ENCODE measurements around the gene INPP5D.

Gene INPP5D

GRCh38 chr2:233140077-233140585 is 80.0 kb downstream of the INPP5D start:
- Histone ChIP-seq H3K9ac (ENCODE audit: low read depth, low read length) (peak overlapping the region; percentile 68), H3K27me3 (ENCODE audit: insufficient read depth, low read length) (no peaks in the 10 kb centered on the region), H3K9me3 (ENCODE audit: insufficient read depth, low read depth, low read length) (peaks cover 6% of the 10 kb centered on the region; the same call in 1 of the 2 replicates), H3K36me3 (ENCODE audit: insufficient read depth, low read length) (no peaks in the 10 kb centered on the region), H3K4me1 (ENCODE audit: insufficient read depth, low read length) (peaks cover 37% of the 10 kb centered on the region), H3K4me3 (ENCODE audit: low read length) (peak overlapping the region; percentile 19), H3K27ac (ENCODE audit: low read depth, low read length) (peak overlapping the region; percentile 88)
- 63% methylated on average over 4 of the region's 5 CpGs for WGBS

- H3K4me3 ChIP-seq (ENCODE audit: low read length) = peak overlapping the region; percentile 1; the same call in 1 of the 2 replicates
- no peak overlapping the region for H3K9ac ChIP-seq (ENCODE audit: low read depth, low read length)
- peak overlapping the region; percentile 88 for H3K27ac ChIP-seq (ENCODE audit: low read depth, low read length)
- no peaks in the 10 kb centered on the region for H3K36me3 ChIP-seq (ENCODE audit: insufficient read depth, low read length)
- 50% methylated on average over 7 of the region's 7 CpGs for WGBS
- no peaks in the 10 kb centered on the region for H3K27me3 ChIP-seq (ENCODE audit: insufficient read depth, low read length)
- peaks cover 37% of the 10 kb centered on the region for H3K4me1 ChIP-seq (ENCODE audit: insufficient read depth, low read length)
- H3K9me3 ChIP-seq (ENCODE audit: insufficient read depth, low read depth, low read length) = 0 out of 2 replicates have a peak, but pooled peaks cover 1% of the 10 kb centered on the region
Measured at GRCh38 chr2:233140978-233141377, 80.8 kb downstream of the INPP5D start.

- no peak overlapping the region for H3K27ac ChIP-seq (ENCODE audit: low read depth, low read length)
- WGBS = 72% methylated on average over 4 of the region's 4 CpGs
- H3K9me3 ChIP-seq (ENCODE audit: insufficient read depth, low read depth, low read length) = no peaks in the 10 kb centered on the region
- H3K27me3 ChIP-seq (ENCODE audit: insufficient read depth, low read length) = no peaks in the 10 kb centered on the region
- H3K4me1 ChIP-seq (ENCODE audit: insufficient read depth, low read length) = peaks cover 37% of the 10 kb centered on the region
- H3K9ac ChIP-seq (ENCODE audit: low read depth, low read length) = no peak overlapping the region
- no peak overlapping the region for H3K4me3 ChIP-seq (ENCODE audit: low read length)
- no peaks in the 10 kb centered on the region for H3K36me3 ChIP-seq (ENCODE audit: insufficient read depth, low read length)
Measured at GRCh38 chr2:233141901-233142300, 81.8 kb downstream of the INPP5D start.

- Histone ChIP-seq H3K27ac (ENCODE audit: low read depth, low read length) (no peak overlapping the region), H3K36me3 (ENCODE audit: insufficient read depth, low read length) (peaks cover 2% of the 10 kb centered on the region; the same call in 1 of the 2 replicates), H3K4me3 (ENCODE audit: low read length) (no peak overlapping the region), H3K9me3 (ENCODE audit: insufficient read depth, low read depth, low read length) (no peaks in the 10 kb centered on the region), H3K4me1 (ENCODE audit: insufficient read depth, low read length) (peaks cover 37% of the 10 kb centered on the region), H3K27me3 (ENCODE audit: insufficient read depth, low read length) (no peaks in the 10 kb centered on the region), H3K9ac (ENCODE audit: low read depth, low read length) (no peak overlapping the region)
- WGBS = 79% methylated on average over 6 of the region's 6 CpGs
Measured at GRCh38 chr2:233142355-233142897, 82.3 kb downstream of the INPP5D start.

GRCh38 chr2:233143700-233144331 is 83.7 kb downstream of the INPP5D start:
- Histone ChIP-seq H3K9ac (ENCODE audit: low read depth, low read length) (no peak overlapping the region), H3K27ac (ENCODE audit: low read depth, low read length) (no peak overlapping the region), H3K9me3 (ENCODE audit: insufficient read depth, low read depth, low read length) (no peaks in the 10 kb centered on the region), H3K36me3 (ENCODE audit: insufficient read depth, low read length) (peaks cover 4% of the 10 kb centered on the region; the same call in 1 of the 2 replicates), H3K4me3 (ENCODE audit: low read length) (no peak overlapping the region), H3K4me1 (ENCODE audit: insufficient read depth, low read length) (peaks cover 32% of the 10 kb centered on the region), H3K27me3 (ENCODE audit: insufficient read depth, low read length) (no peaks in the 10 kb centered on the region)
- 93% methylated on average over 3 of the region's 3 CpGs for WGBS

GRCh38 chr2:233145726-233146125 is 85.6 kb downstream of the INPP5D start:
- H3K9ac ChIP-seq (ENCODE audit: low read depth, low read length) = no peak overlapping the region
- peaks cover 14% of the 10 kb centered on the region for H3K4me1 ChIP-seq (ENCODE audit: insufficient read depth, low read length)
- H3K36me3 ChIP-seq (ENCODE audit: insufficient read depth, low read length) = peaks cover 4% of the 10 kb centered on the region; the same call in 1 of the 2 replicates
- 94% methylated on average over 8 of the region's 8 CpGs for WGBS
- H3K27me3 ChIP-seq (ENCODE audit: insufficient read depth, low read length) = no peaks in the 10 kb centered on the region
- no peak overlapping the region for H3K27ac ChIP-seq (ENCODE audit: low read depth, low read length)
- no peaks in the 10 kb centered on the region for H3K9me3 ChIP-seq (ENCODE audit: insufficient read depth, low read depth, low read length)
- H3K4me3 ChIP-seq (ENCODE audit: low read length) = no peak overlapping the region

GRCh38 chr2:233146194-233146593 is 86.1 kb downstream of the INPP5D start:
- peaks cover 10% of the 10 kb centered on the region for H3K4me1 ChIP-seq (ENCODE audit: insufficient read depth, low read length)
- H3K9me3 ChIP-seq (ENCODE audit: insufficient read depth, low read depth, low read length) = no peaks in the 10 kb centered on the region
- H3K9ac ChIP-seq (ENCODE audit: low read depth, low read length) = no peak overlapping the region
- H3K27ac ChIP-seq (ENCODE audit: low read depth, low read length) = no peak overlapping the region
- peaks cover 4% of the 10 kb centered on the region; the same call in 1 of the 2 replicates for H3K36me3 ChIP-seq (ENCODE audit: insufficient read depth, low read length)
- 88% methylated on average over 11 of the region's 11 CpGs for WGBS
- no peak overlapping the region for H3K4me3 ChIP-seq (ENCODE audit: low read length)
- H3K27me3 ChIP-seq (ENCODE audit: insufficient read depth, low read length) = no peaks in the 10 kb centered on the region

GRCh38 chr2:233147136-233147828 is 87.1 kb downstream of the INPP5D start:
- no peaks in the 10 kb centered on the region for H3K27me3 ChIP-seq (ENCODE audit: insufficient read depth, low read length)
- 90% methylated on average over 22 of the region's 22 CpGs for WGBS
- no peak overlapping the region for H3K27ac ChIP-seq (ENCODE audit: low read depth, low read length)
- H3K4me1 ChIP-seq (ENCODE audit: insufficient read depth, low read length) = peaks cover 2% of the 10 kb centered on the region; the same call in 1 of the 2 replicates
- H3K9me3 ChIP-seq (ENCODE audit: insufficient read depth, low read depth, low read length) = no peaks in the 10 kb centered on the region
- no peak overlapping the region for H3K9ac ChIP-seq (ENCODE audit: low read depth, low read length)
- no peak overlapping the region for H3K4me3 ChIP-seq (ENCODE audit: low read length)
- H3K36me3 ChIP-seq (ENCODE audit: insufficient read depth, low read length) = peaks cover 4% of the 10 kb centered on the region; the same call in 1 of the 2 replicates

- no peaks in the 10 kb centered on the region for H3K9me3 ChIP-seq (ENCODE audit: insufficient read depth, low read depth, low read length)
- H3K27ac ChIP-seq (ENCODE audit: low read depth, low read length) = no peak overlapping the region
- no peak overlapping the region for H3K4me3 ChIP-seq (ENCODE audit: low read length)
- WGBS = 100% methylated on average over 1 of the region's 1 CpG
- no peaks in the 10 kb centered on the region for H3K4me1 ChIP-seq (ENCODE audit: insufficient read depth, low read length)
- no peak overlapping the region for H3K9ac ChIP-seq (ENCODE audit: low read depth, low read length)
- H3K36me3 ChIP-seq (ENCODE audit: insufficient read depth, low read length) = peaks cover 4% of the 10 kb centered on the region; the same call in 1 of the 2 replicates
- no peaks in the 10 kb centered on the region for H3K27me3 ChIP-seq (ENCODE audit: insufficient read depth, low read length)
Measured at GRCh38 chr2:233147829-233148167, 87.7 kb downstream of the INPP5D start.

- Histone ChIP-seq H3K27ac (ENCODE audit: low read depth, low read length) (no peak overlapping the region), H3K27me3 (ENCODE audit: insufficient read depth, low read length) (no peaks in the 10 kb centered on the region), H3K9me3 (ENCODE audit: insufficient read depth, low read depth, low read length) (no peaks in the 10 kb centered on the region), H3K36me3 (ENCODE audit: insufficient read depth, low read length) (peaks cover 4% of the 10 kb centered on the region; the same call in 1 of the 2 replicates), H3K4me1 (ENCODE audit: insufficient read depth, low read length) (no peaks in the 10 kb centered on the region), H3K9ac (ENCODE audit: low read depth, low read length) (no peak overlapping the region), H3K4me3 (ENCODE audit: low read length) (no peak overlapping the region)
- WGBS = 92% methylated on average over 10 of the region's 10 CpGs
Measured at GRCh38 chr2:233148354-233148753, 88.2 kb downstream of the INPP5D start.

- Histone ChIP-seq H3K27me3 (ENCODE audit: insufficient read depth, low read length) (no peaks in the 10 kb centered on the region), H3K9ac (ENCODE audit: low read depth, low read length) (no peak overlapping the region), H3K4me3 (ENCODE audit: low read length) (no peak overlapping the region), H3K36me3 (ENCODE audit: insufficient read depth, low read length) (peaks cover 1% of the 10 kb centered on the region; the same call in 1 of the 2 replicates), H3K27ac (ENCODE audit: low read depth, low read length) (no peak overlapping the region), H3K9me3 (ENCODE audit: insufficient read depth, low read depth, low read length) (no peaks in the 10 kb centered on the region), H3K4me1 (ENCODE audit: insufficient read depth, low read length) (no peaks in the 10 kb centered on the region; the same call in 1 of the 2 replicates)
- 92% methylated on average over 5 of the region's 5 CpGs for WGBS
Measured at GRCh38 chr2:233152541-233152940, 92.4 kb downstream of the INPP5D start.

Measured in HUES64 (cell line).